Activated CD4-positive, alpha-beta T cell treated with anti-CD3 and anti-CD28 coated beads for 4 hours (primary cell): ENCODE results near the gene CRYL1.
"Not testable (repeated sequence)": the region's sequence is repeated elsewhere in the genome, so short reads cannot be mapped to it uniquely, and the experiment has no call there.

ENCODE experiments used
- DNase-seq, 2 donors: peaks; one replicate each; pipeline ENCODE4 v3.0.0-alpha.2; 2020

The CRYL1 gene

DNA sequence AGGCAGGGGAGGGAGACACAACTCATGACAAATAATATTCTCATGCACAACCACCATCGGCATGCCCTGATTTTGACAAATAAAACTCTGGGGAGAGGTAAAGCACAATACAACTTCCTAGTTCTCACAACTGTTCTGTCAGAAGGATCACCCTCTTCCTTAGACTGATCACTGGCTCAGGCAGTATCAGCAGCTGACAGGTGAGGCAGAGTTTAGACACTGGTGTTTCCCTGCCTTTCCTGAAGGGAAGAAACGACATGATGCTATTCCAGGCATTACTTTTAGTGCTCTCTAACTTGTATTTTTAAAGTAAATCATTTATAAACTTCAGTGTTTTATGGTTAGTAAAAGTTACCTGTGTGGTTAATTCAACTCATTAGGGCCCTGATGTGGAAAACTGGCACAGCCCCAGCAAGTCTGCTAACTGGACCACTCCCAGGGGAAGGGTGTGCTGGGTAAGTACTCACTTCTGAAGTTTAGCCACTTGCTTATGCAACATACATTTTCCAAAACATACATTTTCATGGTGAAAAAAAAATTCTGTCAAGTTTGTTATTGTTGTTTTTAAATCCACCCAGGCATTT, 82.8 kb downstream of the CRYL1 start:
- no peak for DNase-seq

GRCh38 chr13:20442375-20442774, 83.3 kb downstream of the CRYL1 start:
- DNase-seq: no peak

- no peak for DNase-seq
Measured at GRCh38 chr13:20441879-20442278, 83.8 kb downstream of the CRYL1 start.

GRCh38 chr13:20441056-20441455, 84.6 kb downstream of the CRYL1 start:
- no peak for DNase-seq

DNA sequence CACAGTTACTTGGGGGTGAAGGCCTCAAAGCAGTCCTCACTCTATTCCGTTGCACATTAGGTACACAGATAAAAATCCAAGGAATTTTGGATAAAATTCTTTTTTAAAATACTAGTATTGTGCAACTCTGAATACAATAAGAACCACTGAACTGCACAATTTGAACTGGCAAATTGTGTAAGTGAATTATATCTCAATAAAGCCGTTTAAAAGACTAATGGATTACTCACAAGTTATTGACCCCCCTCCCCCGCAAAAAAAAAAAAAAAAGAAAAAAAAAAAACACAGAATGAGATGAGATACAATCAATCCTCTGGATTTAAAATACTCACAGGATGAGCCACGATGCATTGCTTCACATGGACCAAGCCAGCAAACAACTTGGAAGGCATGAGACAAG, 86.4 kb downstream of the CRYL1 start:
- DNase-seq: no peak

DNA sequence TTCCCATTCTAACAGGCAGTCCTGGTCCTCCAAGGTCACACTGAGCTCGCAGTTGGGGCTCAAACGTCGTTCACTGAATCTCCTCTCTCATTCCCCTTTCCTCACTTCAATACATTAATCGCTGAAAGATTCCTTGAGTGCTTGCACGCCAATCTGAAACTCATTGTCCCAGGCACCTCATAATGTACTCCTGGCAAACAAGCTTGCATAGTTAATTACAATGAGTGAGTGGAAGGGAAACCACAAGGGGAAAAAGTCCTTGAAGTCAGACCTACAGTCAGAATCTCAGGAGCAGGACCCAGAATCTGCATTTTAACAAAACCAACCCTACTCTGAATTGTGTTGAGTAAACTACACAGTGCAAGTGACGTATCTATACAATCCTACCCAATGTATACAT, 86.9 kb downstream of the CRYL1 start:
- DNase-seq: no peak

- no peak for DNase-seq
Measured at GRCh38 chr13:20436505-20436904, 89.2 kb downstream of the CRYL1 start.

- no peak for DNase-seq
Measured at GRCh38 chr13:20435616-20436368, 89.9 kb downstream of the CRYL1 start.

GRCh38 chr13:20434210-20434609, 91.4 kb downstream of the CRYL1 start:
- not testable (repeated sequence) for DNase-seq

GRCh38 chr13:20431687-20432384, 93.8 kb downstream of the CRYL1 start:
- DNase-seq: no peak

- DNase-seq: no peak
Measured at GRCh38 chr13:20431080-20431479, 94.6 kb downstream of the CRYL1 start.

DNA sequence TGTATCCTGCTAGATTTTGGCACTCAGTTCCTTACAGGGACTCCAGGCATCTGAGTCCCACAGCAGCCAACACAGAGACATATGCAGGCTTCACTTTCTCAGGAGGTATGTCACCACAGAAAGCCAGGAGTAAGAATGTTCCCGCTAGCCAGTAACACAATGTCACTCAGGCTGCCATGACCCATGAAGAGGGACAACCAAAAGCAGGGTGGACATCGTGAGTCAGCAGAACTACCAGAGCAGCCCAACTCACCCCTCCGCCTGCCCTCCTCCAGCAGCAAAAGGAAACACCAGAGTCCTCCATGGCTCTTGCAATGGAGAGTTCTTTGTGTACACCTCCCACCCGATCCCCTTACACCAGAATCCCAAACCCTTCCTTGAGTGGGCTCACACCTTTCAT, 95.4 kb downstream of the CRYL1 start:
- no peak for DNase-seq

DNA sequence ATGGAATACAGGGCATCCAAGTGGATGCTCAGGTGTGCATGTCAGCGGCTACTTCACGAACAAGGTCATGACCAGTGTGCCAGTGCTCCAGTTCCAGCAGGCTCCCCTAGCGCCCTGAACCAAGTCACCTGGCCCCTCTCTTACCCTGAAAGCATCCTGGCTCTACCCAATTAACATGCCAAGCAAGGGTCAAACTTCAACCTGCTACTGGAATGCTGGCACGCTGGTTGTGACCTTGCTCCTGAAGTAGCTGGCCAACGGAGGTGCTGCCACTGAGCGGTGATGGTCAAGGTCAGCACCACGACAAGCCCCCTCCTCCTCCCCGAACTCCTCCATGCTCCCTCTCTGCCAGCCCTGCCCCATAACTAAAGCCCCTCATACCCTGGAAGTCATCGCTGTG, 96.0 kb downstream of the CRYL1 start:
- DNase-seq: no peak

DNA sequence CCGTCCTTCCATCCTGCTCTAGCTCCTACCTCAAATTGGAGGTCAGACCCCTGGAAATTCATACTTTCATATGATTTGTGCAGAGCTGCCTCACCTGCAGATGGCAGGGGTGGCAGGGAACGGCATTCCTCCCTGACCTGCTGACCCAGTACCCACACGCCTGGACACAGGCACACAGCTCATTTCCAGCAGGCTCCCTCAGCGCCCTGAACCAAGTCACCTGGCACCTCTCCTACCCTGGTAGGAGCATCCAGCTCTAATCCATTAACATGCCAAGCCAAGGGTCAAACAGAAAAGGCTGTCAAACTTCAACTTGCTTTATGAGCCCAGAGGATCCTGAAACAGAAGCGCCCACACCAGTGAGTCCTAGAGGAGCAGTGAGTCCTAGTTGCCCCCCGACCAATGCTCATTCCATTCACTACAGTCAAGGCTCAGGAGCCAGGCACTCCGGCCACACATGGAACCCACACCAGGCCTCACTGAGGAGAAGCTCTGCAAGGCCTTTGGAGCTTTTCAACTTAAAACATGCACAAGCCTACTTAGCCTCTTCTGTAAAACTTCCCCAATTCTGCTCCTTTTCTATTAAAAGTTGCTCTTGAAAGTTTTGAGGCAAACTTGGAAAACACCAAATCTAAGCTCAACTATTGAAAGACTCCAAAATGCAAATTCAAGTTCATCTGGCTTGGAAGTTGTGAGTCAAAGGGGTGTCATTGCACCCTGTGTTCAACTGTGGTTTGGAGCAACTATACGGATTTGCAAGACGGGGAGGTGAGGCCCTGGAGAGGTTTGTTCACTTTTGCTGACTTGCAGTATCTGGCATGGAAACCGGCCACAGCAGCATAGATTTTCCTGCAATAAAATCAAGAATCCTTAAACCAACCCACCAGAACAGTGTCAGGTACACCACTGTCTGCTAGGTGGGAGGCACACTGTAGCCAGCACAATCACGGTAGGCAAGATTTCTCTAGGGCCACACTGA, 96.7 kb downstream of the CRYL1 start:
- no peak for DNase-seq

- no peak for DNase-seq
Measured at GRCh38 chr13:20426766-20427448, 98.8 kb downstream of the CRYL1 start.

DNA sequence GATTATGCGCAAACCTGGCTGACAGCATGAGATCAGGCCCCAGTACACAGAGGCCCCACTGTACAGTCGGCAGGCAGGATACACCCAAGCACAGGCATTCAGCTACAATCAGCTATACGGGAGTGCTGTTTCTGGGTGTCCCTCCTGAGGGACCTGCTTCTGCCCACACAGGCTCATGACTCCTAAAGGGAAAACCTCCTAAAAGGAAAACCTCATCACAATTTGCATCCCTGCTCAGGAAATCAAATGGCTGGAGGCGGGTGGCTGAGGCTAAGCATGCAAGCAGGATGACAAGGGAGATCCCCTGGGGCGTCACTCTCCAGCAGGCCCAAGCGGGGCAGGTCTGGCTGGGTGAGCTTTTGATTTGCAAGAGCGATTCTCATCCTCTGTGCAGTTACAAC, 99.8 kb downstream of the CRYL1 start:
- DNase-seq: no peak

GRCh38 chr13:20424949-20425348, 100.7 kb downstream of the CRYL1 start:
- DNase-seq: no peak

- no peak for DNase-seq
Measured at GRCh38 chr13:20424559-20424852, 101.2 kb downstream of the CRYL1 start.

GRCh38 chr13:20422362-20422761, 103.3 kb downstream of the CRYL1 start:
- DNase-seq: no peak

DNA sequence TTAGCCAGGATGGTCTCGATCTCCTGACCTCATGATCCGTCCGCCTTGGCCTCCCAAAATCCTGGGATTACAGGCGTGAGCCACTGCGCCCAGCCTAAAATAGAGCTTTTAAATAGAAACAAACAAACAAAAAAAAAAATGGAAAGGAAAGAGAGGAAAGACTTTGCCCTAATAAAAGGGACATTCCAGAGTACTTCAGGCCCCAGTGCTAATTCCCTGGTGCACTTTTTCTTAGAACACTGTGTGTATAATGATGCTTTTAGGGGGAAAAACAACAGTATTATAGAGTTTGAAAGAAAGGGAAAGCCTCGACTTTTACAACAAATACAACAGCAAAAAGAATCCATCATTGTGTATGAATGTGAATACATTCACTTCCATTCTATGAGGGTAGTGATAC, 104.7 kb downstream of the CRYL1 start:
- DNase-seq: no peak

DNA sequence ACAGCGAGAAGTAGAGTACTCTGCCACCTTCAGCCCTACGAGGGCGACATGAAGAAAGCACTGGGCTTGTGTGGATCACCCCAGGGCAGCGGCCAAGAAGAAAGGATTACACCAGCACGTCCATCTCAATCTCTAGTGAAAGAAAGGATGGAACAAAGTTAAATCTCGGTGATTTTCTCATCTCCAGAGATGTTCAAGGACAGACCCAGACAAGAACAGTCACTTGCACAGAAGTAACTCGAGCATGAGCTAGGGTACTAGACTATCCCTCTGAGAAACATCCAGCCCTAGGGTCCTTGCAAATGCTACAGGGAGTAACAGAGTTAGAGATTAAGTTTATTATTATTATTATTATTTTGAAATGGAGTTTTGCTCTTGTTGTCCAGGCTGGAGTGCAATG, 106.7 kb downstream of the CRYL1 start:
- DNase-seq: no peak

- DNase-seq: no peak
Measured at GRCh38 chr13:20416223-20416745, 109.4 kb downstream of the CRYL1 start.
